ENCODE measurements around the gene GNAL. TPM values are rescaled to one million over a fixed set of nuclear protein-coding genes. Genes with fewer than 3 reads are reported as not detected.

GNAL gene
- total RNA-seq, 1 donor from 2014 or later: 1.1 TPM

DNA sequence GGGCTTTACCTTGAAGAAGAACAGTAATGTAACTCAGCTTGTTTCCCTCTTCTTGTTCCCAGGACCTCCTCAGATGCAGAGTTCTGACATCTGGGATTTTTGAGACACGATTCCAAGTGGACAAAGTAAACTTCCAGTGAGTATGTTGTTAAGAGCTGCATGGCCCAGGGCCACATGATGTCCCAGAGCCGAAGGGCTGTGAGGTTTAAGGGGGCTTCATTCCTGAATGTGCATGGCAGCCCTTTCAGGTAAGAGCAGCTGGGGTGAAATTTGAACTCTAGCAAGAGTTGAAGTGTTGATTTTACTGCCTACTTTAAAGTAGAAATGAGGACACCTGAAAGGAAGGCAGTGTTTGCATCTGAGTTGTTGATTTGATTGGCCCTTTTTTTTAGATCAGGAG lies 175.4 kb downstream of the GNAL start:
- H3K36me3 ChIP-seq: no peaks in the 10 kb centered on the region
- intact Hi-C loops (cut with micrococcal nuclease): no loop called here
- H3K4me1 ChIP-seq: no peaks in the 10 kb centered on the region
- no peak overlapping the region for H3K27ac ChIP-seq (replicated peaks)
- H3K4me3 ChIP-seq: no peak overlapping the region
- TF ChIP-seq, protein P1, sequence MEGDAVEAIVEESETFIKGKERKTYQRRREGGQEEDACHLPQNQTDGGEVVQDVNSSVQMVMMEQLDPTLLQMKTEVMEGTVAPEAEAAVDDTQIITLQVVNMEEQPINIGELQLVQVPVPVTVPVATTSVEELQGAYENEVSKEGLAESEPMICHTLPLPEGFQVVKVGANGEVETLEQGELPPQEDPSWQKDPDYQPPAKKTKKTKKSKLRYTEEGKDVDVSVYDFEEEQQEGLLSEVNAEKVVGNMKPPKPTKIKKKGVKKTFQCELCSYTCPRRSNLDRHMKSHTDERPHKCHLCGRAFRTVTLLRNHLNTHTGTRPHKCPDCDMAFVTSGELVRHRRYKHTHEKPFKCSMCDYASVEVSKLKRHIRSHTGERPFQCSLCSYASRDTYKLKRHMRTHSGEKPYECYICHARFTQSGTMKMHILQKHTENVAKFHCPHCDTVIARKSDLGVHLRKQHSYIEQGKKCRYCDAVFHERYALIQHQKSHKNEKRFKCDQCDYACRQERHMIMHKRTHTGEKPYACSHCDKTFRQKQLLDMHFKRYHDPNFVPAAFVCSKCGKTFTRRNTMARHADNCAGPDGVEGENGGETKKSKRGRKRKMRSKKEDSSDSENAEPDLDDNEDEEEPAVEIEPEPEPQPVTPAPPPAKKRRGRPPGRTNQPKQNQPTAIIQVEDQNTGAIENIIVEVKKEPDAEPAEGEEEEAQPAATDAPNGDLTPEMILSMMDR (IDR thresholded peaks at IDR 0.05; ENCODE audit: borderline replicate concordance): no peak
- no peaks in the 10 kb centered on the region for H3K9me3 ChIP-seq (replicated peaks)
- H3K27me3 ChIP-seq (ENCODE audit: low read depth): no peaks in the 10 kb centered on the region
- DNase-seq: no peak

DNA sequence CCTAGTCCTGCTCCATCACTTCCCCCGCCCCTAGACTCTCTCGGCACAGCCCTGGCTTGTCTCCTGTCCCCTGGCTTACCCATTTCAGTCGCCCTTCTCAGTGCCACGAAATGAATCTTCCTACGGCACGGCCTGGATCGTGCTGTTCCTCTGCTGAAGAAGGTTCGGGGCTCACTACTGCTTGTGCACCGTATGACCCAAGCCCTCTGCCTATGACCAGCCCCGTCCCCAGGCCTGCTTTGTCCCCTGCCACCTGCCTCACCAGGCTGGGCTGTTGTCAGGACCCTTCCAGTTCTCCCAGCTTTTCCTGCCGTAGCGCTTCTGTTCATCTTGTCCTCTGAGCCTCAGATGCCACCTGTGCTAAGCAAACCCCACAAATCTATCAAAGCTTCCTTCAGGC lies 176.0 kb downstream of the GNAL start:
- H3K27me3 ChIP-seq (ENCODE audit: low read depth): no peaks in the 10 kb centered on the region
- no peaks in the 10 kb centered on the region for H3K36me3 ChIP-seq
- TF ChIP-seq, protein P1 (IDR thresholded peaks at IDR 0.05; ENCODE audit: borderline replicate concordance): no peak
- no peak for DNase-seq
- no peak overlapping the region for H3K4me3 ChIP-seq
- no peaks in the 10 kb centered on the region for H3K4me1 ChIP-seq
- intact Hi-C loops (cut with micrococcal nuclease): no loop called here
- no peaks in the 10 kb centered on the region for H3K9me3 ChIP-seq (replicated peaks)
- no peak overlapping the region for H3K27ac ChIP-seq (replicated peaks)

DNA sequence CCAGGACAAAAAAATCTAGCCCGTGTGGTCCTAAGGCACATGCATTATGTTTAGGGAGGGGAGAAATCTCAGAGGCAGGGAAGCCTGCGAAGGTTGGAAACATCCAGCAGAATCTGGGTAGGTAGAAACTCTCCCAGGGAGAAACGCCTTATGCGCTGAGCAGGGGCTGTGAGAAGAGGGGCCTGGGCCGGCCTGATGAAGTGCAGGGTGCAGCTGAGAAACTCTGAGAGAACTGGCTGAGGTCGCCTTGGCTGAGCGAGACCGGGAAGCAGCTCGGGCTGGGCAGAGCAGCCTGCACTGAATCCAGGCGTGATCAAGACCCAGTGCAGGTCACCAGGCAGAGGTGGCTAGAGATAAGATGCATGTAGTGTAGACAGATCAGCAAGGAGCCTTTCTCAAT lies 177.3 kb downstream of the GNAL start:
- Histone ChIP-seq H3K27ac (replicated peaks) (no peak overlapping the region), H3K9me3 (replicated peaks) (no peaks in the 10 kb centered on the region), H3K36me3 (no peaks in the 10 kb centered on the region), H3K4me1 (no peaks in the 10 kb centered on the region), H3K27me3 (ENCODE audit: low read depth) (no peaks in the 10 kb centered on the region), H3K4me3 (no peak overlapping the region)
- no peak for DNase-seq
- intact Hi-C loops (cut with micrococcal nuclease): no loop called here
- TF ChIP-seq, protein P1 (IDR thresholded peaks at IDR 0.05; ENCODE audit: borderline replicate concordance): no peak

DNA sequence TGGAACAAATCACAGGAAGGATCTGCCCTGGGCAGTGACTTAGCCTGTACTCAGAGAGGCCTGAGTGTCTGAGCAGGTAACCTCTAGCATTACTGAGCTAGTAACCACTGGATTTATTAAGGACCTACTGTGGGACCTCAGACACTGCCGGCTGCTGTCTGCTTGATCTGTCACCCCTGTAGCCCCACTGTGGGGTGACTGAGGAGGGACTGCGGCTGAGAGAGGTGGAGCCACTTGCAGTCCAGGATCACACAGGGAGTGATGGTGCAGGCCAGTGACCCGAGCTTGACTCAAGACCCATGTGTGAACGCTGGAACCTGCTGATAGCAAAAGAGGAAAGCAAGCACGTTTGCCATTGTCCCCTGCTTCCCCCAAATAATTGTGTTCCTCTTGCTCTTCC lies 177.7 kb downstream of the GNAL start:
- no peaks in the 10 kb centered on the region for H3K36me3 ChIP-seq
- intact Hi-C loops (cut with micrococcal nuclease): no loop called here
- no peak for DNase-seq
- H3K4me3 ChIP-seq: no peak overlapping the region
- H3K9me3 ChIP-seq (replicated peaks): no peaks in the 10 kb centered on the region
- no peaks in the 10 kb centered on the region for H3K27me3 ChIP-seq (ENCODE audit: low read depth)
- H3K4me1 ChIP-seq: no peaks in the 10 kb centered on the region
- TF ChIP-seq, protein P1 (IDR thresholded peaks at IDR 0.05; ENCODE audit: borderline replicate concordance): no peak
- H3K27ac ChIP-seq (replicated peaks): no peak overlapping the region

DNA sequence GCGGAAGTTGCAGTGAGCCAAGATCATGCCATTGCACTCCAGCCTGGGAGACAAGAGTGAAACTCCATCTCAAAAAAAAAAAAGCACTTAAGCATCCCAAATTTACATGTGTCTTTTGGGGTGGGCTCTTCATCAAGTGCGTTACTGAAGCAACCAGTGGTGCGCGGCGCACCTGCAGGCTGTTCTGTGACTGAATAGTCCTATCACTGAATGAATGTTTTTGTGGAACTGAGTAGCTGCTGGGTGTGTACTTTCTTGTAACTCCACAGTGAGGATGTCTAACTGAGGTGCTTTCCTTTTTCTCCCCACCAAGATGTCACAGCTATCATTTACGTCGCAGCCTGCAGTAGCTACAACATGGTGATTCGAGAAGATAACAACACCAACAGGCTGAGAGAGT lies 179.2 kb downstream of the GNAL start:
- TF ChIP-seq, protein P1 (IDR thresholded peaks at IDR 0.05; ENCODE audit: borderline replicate concordance): no peak
- Histone ChIP-seq H3K4me3 (no peak overlapping the region), H3K9me3 (replicated peaks) (no peaks in the 10 kb centered on the region), H3K27me3 (ENCODE audit: low read depth) (no peaks in the 10 kb centered on the region), H3K36me3 (no peaks in the 10 kb centered on the region), H3K27ac (replicated peaks) (no peak overlapping the region), H3K4me1 (no peaks in the 10 kb centered on the region)
- DNase-seq: no peak
- intact Hi-C loops (cut with micrococcal nuclease): no loop called here

DNA sequence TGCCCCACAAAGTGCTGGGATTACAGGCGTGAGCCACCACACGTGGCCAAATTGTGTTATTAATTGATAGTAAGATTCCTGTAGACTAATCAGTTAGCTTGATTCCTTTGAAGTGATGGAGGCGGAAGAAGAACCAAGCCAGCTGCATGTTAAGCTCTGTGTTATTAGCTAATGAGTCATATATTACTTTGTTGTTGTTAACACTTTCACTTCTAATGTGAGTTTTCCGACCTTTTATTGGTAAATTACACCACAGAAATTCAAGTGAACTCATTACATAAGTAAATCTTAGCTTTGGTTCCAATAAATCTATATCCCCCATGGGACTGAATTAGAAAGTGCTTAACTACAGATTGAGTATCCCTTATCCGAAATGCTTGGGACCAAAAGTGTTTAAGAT lies 182.4 kb downstream of the GNAL start:
- no peaks in the 10 kb centered on the region for H3K4me1 ChIP-seq
- intact Hi-C loops (cut with micrococcal nuclease): loop anchor here (10.0 kb wide), 1 partner anchor 137 kb away; no protein-coding TSS in a partner anchor
- H3K27me3 ChIP-seq (ENCODE audit: low read depth): no peaks in the 10 kb centered on the region
- no peaks in the 10 kb centered on the region for H3K36me3 ChIP-seq
- no peak for DNase-seq
- no peak overlapping the region for H3K4me3 ChIP-seq
- TF ChIP-seq, protein P1 (IDR thresholded peaks at IDR 0.05; ENCODE audit: borderline replicate concordance): no peak
- peaks cover 5% of the 10 kb centered on the region for H3K9me3 ChIP-seq (replicated peaks)
- no peak overlapping the region for H3K27ac ChIP-seq (replicated peaks)

Data from left ventricle myocardium inferior (tissue), 1 donor.